HG02798 (cell line): ENCODE measurements around the gene ANGPT4.

Experiments used
- ATAC-seq: cut with Tn5 transposase; IDR thresholded peaks from one replicate; pipeline ENCODE4 v1.9.1; 2021; ENCODE audit warnings: mild to moderate bottlenecking; ENCODE audit not compliant: unreplicated experiment, poor library complexity

Gene ANGPT4

GRCh38 chr20:848193-848592 lies 67.9 kb downstream of the ANGPT4 start:
- ATAC-seq = no peak

GRCh38 chr20:846894-847278 lies 69.2 kb downstream of the ANGPT4 start:
- ATAC-seq = no peak

DNA sequence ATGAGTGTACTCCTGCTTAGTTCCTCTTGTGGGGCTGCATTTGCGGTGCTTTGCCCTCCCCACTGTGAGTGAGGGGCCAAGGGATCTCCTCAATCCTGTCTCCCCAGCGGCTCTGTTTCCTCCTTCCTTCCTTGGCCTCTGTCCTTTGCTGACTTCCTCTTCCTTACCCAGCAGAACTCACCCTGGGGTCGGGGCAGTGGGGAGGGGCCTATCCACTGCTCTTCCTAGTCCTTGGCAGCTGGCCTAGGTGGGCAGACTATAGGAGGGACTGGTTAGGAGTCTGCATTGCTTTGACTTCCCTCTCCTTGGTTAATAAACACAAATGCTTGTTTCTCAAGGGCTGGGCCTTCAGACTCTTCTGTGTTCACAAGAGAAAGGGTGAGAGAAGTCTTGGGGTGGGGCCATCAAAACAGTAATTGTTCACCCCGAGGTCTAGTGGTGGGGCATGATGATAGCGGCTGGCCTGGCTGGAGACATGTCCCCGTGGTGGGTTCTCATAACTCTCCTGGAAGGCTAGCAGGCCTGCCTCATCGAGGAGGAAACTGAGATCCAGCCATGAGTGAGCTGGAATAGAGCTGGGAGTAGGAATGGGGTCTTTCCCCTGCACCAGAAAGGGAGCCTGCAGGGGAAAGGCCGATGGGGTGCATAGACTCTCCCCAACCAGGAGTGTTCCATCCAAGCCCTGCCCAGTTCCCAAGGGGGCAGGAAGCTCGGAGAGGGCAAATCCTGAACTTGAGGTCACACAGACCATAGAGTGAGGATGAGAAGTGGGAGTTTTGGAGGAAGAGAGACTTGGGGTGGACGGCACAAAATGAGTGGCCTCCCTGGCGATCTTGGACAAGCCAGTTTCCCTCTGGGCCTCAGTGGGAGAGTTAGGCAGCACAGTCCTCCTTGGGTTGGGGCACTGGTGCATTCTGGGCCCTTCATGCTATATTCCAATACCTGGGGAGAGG lies 69.9 kb downstream of the ANGPT4 start:
- no peak for ATAC-seq

DNA sequence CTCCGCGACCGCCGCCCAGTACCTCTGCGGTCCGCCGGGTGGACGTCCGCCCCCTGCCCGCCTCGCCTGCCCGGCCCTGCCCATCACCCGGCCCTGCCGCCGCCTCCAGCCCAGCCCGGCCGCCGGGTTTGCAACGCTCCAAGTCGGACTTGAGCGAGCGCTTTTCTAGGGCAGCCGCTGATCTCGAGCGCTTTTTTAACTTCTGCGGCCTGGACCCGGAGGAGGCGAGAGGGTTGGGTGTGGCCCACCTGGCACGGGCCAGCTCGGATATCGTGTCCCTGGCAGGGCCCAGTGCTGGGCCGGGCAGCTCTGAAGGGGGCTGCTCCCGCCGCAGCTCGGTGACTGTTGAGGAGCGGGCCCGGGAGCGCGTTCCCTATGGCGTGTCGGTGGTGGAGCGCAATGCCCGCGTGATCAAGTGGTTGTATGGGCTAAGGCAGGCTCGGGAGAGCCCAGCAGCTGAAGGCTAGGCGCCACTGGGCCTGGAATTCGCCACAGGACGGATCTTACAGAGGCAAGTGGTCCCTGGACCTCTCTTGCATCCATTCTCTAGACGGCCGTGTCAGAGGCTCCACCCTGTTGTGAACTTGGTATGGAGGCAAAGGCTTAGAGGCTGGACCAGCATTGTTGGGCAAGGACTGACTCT lies 70.8 kb downstream of the ANGPT4 start:
- no peak for ATAC-seq

DNA sequence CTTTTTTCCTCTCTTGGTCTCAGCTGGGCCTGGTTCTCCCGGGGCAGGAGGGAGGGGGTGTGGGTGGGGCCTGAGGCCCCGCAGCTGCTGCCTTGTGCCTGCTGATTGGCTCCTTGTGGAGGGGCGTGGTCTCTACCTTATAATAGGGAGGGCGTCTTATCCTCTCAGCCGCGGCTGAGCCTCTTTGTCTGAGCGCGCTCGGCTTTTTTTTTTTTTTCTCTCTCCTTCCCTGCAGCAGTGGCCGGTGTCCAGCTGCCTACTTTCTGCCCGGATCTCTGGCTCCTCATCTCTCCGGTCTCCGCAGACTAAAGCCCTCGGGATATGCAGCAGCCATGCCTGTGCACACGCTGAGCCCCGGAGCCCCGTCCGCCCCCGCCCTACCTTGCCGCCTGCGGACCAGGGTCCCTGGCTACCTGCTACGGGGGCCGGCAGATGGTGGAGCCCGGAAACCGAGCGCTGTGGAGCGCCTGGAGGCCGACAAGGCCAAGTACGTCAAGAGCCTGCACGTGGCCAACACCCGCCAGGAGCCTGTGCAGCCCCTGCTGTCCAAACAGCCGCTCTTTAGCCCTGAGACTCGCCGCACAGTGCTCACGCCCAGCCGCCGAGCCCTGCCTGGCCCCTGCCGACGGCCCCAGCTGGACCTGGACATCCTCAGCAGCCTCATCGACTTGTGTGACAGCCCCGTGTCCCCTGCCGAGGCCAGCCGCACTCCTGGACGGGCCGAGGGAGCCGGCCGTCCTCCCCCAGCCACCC lies 71.5 kb downstream of the ANGPT4 start:
- ATAC-seq = peak; percentile 97

DNA sequence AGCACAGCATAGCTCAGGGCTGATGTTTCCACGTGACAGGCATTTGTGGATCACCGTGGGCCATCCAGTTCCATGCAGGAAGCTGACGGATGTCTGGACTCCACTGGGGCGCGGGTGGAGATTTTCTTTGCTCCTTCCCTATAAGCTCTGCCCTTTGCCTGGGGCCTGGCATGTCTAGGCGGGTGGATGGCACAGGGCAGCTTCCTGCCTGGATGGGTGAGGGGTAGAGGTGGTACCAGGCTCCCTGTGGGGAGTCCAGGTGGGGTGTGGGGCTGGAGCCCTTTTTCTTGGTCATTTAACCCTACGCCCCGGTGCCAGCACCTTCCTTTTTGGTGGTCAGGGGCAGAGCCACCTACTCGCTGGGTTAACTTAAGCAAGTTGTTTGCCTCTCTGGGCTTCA lies 72.2 kb downstream of the ANGPT4 start:
- ATAC-seq = no peak

DNA sequence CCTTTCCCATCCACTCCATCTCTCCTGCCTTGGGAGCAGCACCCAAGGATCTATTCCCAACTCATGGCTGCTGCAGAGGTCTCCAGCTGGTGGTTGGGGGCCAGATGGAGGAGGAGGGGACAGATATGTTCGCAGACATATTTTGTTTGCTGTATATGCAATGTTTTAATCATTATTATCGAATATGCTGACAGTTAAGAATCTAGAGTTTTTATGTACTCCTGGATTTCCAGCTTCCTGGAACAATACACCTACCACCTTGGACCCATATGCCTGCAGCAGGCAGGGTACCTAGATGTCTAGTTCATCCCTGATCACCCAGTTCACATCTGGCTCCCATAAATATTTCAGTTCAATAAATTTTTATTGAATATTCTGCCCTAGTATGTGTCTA lies 73.6 kb downstream of the ANGPT4 start:
- no peak for ATAC-seq

GRCh38 chr20:841568-842546 lies 74.3 kb downstream of the ANGPT4 start:
- no peak for ATAC-seq

DNA sequence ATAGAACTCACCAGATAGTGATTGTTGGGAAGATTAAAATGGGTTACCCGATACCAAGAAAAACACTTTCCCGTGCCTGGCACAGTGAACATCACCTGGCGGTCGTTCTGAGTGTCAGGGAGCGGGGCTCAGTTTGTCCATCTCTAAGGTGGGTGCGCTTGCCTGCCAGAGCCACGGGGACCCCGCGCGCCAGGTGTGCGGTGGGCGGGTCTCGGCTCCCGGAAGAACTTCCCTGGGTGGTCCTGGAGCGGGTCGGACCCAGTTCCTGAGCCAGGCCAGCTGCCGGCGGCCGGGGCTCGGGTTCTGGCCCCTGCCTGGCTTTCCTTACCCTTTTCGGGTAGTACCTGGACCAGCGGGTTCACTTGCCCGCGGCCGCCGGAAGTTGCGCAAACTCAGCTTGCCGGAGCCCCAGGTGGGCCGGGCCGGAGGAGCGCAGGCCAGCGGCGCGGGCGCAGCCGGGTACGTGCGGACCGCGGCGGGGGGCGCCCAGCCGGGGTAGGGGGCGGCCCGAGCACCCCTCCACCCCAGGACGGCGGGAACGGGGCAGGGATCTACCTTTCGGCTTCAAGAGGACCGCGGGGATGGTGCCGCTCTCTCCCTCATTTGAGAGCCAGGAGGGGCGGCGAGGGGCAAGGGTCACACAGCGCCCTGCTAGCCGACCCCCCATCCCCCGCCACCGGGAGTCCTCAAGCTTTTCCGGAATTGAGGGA lies 75.1 kb downstream of the ANGPT4 start:
- ATAC-seq = no peak

DNA sequence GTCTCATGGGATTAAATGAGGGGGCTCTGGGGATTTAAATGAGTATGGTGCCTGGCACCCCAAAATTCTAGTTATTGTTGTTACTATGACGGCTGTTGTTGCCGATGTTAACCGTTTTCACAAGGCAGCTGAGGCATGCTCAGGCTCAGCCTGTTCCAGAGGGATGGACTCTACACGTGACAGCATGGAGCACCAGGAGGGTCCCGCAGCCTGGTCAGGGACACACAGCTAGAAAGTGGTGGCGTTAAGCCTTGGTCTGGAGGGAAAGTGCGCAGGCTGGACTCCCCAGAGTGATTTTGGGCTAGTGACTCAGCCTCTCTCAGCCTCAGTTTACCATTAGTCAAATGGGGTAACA lies 75.7 kb downstream of the ANGPT4 start:
- no peak for ATAC-seq

DNA sequence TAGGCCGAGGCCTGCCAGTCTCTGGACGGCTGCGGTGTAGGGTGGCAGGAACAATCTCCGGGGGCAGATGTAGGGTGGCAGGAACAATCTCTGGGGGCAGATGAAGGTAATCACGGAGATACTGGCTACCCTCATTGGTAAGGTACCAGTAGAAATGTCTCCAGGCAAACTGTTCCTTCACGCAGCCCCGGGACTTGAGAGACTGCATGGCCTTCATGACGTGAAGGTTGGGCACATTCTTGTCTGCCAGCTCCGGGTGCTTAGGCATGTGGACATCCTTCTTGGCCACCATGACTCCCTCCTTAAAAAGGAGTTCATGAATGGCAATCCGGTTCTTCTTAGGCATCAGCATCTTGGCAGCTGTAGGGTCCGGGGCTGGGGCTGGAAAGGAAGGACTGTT lies 76.5 kb downstream of the ANGPT4 start:
- ATAC-seq = no peak

GRCh38 chr20:839015-839414 lies 77.1 kb downstream of the ANGPT4 start:
- no peak for ATAC-seq

DNA sequence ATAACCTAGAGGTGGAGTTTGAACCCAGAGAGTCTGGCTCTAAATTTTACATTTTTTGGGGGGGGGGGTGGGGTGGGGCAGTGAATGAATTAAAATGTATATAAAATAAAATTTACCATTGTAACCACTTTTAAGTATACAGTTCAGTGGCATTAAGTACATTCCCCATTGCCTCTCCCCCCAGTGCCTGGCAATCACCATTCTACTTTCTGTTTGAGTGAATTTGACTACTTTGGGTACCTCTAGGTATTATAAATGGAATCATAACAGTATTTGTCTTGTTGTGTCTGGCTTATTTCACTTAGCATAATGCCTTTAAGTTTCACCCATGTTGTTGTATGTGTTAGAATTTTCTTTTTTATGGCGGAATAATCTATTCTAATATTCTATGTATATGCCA lies 79.9 kb downstream of the ANGPT4 start:
- no peak for ATAC-seq

GRCh38 chr20:835608-836045 lies 80.5 kb downstream of the ANGPT4 start:
- ATAC-seq = no peak

GRCh38 chr20:834151-834746 lies 81.9 kb downstream of the ANGPT4 start:
- ATAC-seq = no peak

GRCh38 chr20:833450-834150 lies 82.5 kb downstream of the ANGPT4 start, which contains the start of gene FAM110A:
FAM110A (plus strand) TSS chr20:833715; CDS start chr20:844805, 11,090 bp downstream.
- peak; percentile 97 for ATAC-seq

DNA sequence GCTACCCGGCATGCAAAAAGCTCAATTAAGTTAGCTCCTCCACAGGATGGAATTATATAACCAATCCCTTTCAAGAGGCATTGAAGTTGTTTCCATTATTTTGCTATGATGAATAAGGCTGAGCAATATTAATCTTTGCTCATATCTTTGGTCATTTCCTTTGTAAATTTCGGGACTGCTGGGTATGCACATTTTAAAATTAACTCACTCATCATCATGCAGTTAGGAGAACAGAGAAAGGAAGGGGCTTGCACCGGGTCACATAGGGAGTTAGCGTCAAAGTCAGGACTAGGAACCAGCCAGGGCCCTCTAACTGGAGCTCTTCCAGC lies 83.0 kb downstream of the ANGPT4 start:
- ATAC-seq = no peak

DNA sequence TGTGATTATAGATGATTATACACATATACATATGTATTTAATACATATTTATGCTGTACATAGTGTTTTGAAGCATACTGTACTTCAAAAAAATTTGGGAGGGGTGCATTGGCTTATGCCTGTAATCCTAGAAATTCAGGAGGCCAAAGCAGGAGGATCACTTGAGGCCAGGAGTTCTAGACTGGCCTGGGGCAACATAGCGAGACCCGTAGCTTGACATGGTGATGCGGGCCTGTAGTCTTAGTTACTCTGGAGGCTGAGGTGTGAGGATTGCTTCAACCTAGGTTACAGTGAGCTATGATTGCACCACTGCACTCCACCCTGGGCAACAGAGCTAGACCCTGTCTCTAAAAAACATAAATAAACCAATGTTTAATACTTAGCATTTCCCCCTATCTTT lies 84.2 kb downstream of the ANGPT4 start:
- no peak for ATAC-seq
